ENCODE results near the gene DNAH5. TPM values are rescaled to one million over a fixed set of nuclear protein-coding genes. Genes with fewer than 3 reads are reported as not detected.

The DNAH5 gene
- total and polyA plus RNA-seq, 2 donors (not counting 3 experiments of a cell fraction or from before 2014, with no cell fraction given): 0.23 to 1.7 TPM

- no peak overlapping the region for H3K27ac ChIP-seq (ENCODE audit: insufficient read depth, low read depth, low read length)
- H3K9me1 ChIP-seq (replicated peaks; ENCODE audit: control insufficient read depth, extremely low read depth, insufficient read depth, low read length): no peaks in the 10 kb centered on the region
- no peak overlapping the region for H3K4me3 ChIP-seq (replicated peaks in 1 of 3; ENCODE audit: insufficient read depth in 1 of 3, low read depth in 1 of 3, low read length in 3 of 3)
- no peaks in the 10 kb centered on the region for H3K27me3 ChIP-seq (ENCODE audit: control insufficient read depth in 2 of 2, insufficient read depth in 2 of 2, low read length in 2 of 2)
- FAIRE-seq (no peak), DNase-seq (ENCODE audit: low read depth, low spot score) (peak; percentile 22)
- H3K4me1 ChIP-seq (ENCODE audit: control insufficient read depth, extremely low read depth, insufficient read depth, low read length): peaks cover 5% of the 10 kb centered on the region
- H2AFZ ChIP-seq (ENCODE audit: low read depth, low read length): no peak overlapping the region
- POLR2A ChIA-PET: no interaction called here
- TF ChIP-seq MAX (IDR thresholded peaks at IDR 0.05; ENCODE audit: insufficient read depth, insufficient read length): no peak
- TF ChIP-seq EZH2 (IDR thresholded peaks at IDR 0.05; ENCODE audit: borderline replicate concordance, low read depth, low read length, severe bottlenecking): no peak
- TF ChIP-seq FOS (IDR thresholded peaks at IDR 0.05; ENCODE audit: borderline replicate concordance, insufficient read depth, low read length): no peak
- TF ChIP-seq CTCF (IDR thresholded peaks at IDR 0.05; ENCODE audit: extremely low read depth in 1 of 2, insufficient read depth in 1 of 2, low read depth in 1 of 2, low read length in 2 of 2): no peak
- no peak for TF ChIP-seq GATA2 (IDR thresholded peaks at IDR 0.05; ENCODE audit: insufficient read depth, insufficient read length, low read depth, low read length)
- TF ChIP-seq POLR2AphosphoS5 (IDR thresholded peaks at IDR 0.05; ENCODE audit: insufficient read depth, low read depth, low read length): no peak
- TF ChIP-seq POLR2A (IDR thresholded peaks at IDR 0.05; ENCODE audit: low read depth, low read length): no peak
- no peak for TF ChIP-seq MYC (IDR thresholded peaks at IDR 0.05; ENCODE audit: low read depth, low read length)
- no peak for TF ChIP-seq JUN (IDR thresholded peaks at IDR 0.05; ENCODE audit: borderline replicate concordance, insufficient read depth, insufficient read length, low read depth)
- H4K20me1 ChIP-seq (replicated peaks; ENCODE audit: control insufficient read depth, extremely low read depth, insufficient read depth, low read length): no peaks in the 10 kb centered on the region
- H3K36me3 ChIP-seq (ENCODE audit: control insufficient read depth in 2 of 2, extremely low read depth in 1 of 2, insufficient read depth in 2 of 2, low read length in 2 of 2): no peaks in the 10 kb centered on the region
- H3K4me2 ChIP-seq (ENCODE audit: insufficient read depth, low read length): peak overlapping the region; percentile 46
- no peaks in the 10 kb centered on the region for H3K79me2 ChIP-seq (ENCODE audit: control insufficient read depth, insufficient read depth, low read length)
- H3K9ac ChIP-seq (replicated peaks; ENCODE audit: extremely low read depth, insufficient read depth, low read length): no peak overlapping the region
- no TSS peak for BruUV-seq (replicated peaks)
- CTCF ChIA-PET: no interaction called here
- intact Hi-C loops (cut with micrococcal nuclease): no loop called here
- dilution Hi-C loops (cut with MboI; ENCODE audit: extremely low pct_ligation_motif_present, low sequenced_read_pairs): no loop called here
- no peaks in the 10 kb centered on the region for H3K9me3 ChIP-seq (replicated peaks; ENCODE audit: control insufficient read depth, insufficient read depth, low read length)
These were observed 198.5 kb downstream of the DNAH5 start for GRCh38 chr5:13746026-13746425.

Data from endothelial cell of umbilical vein (primary cell).